ENCODE results near the gene RXRG. TPM values are rescaled to one million over a fixed set of nuclear protein-coding genes. Genes with fewer than 3 reads are reported as not detected.

Gene RXRG
- total and polyA plus RNA-seq, 9 of the 15 experiments (the other 6 are each of a cell fraction or from before 2014, with no cell fraction given): not detected

DNA sequence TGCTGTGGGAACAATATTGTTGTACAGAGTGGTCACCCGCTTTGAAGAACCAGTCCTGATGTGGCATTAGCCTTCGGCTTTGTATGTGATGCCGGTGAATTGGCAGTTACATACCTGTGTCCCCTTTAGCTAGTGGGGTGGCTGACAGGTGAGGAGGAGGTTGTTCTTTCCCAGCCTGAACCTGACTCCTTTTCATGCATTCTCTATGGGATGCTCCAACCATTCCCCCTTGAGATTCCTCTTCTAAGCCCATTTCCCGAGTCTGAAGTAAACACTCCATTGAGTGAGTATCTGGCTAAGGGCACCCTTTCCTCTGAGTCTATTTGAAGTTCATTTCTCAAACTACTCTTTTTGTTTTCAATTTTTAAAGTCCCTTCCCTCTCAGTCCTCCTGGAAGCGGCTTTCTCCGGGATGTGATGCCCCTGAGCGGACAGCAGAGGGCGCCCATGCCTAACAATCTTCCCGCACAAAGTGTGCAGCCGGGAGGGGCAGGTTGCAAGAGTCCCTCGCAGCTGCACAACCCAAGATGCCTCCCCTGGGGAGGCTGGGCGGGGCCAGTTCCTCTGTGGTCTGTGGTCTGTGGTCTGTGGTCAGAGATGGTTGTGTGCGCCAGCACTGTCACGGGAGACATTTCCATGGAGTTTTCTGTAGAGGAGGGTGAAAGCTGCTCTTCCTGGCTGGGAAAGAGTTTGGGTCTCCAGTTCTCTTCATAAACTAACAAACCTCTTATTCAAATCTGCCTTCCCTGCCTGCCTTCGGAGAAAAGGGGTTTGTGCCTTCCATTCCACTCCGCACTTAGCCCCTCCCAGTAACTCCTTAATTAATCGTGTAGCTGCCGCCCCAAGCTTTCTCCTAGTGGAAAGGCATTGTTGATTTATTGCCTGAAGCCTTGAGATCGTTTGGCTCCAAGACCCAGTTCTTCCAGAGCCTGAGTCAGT, 52.0 kb downstream of the RXRG start (continued):
- TF ChIP-seq, protein P1, sequence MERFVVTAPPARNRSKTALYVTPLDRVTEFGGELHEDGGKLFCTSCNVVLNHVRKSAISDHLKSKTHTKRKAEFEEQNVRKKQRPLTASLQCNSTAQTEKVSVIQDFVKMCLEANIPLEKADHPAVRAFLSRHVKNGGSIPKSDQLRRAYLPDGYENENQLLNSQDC (CRISPR knock-in tag; IDR thresholded peaks at IDR 0.05): no peak
- TF ChIP-seq HCFC1 (IDR thresholded peaks at IDR 0.05; ENCODE audit: low read depth, low read length) (0 out of 2 replicates have a peak, but pooled peaks have one; percentile 6), JUND (IDR thresholded peaks at IDR 0.05; ENCODE audit: borderline replicate concordance, low read depth, low read length) (0 out of 2 replicates have a peak, but pooled peaks have one; percentile 46), JUND (tag; IDR thresholded peaks at IDR 0.05; ENCODE audit: borderline replicate concordance, low read depth, low read length) (peak; percentile 38; the same call in 1 of the 3 replicates), SMAD1 (IDR thresholded peaks at IDR 0.05; ENCODE audit: low read depth, low read length, partially characterized antibody) (no peak), ZNF696 (CRISPR knock-in tag; conservative IDR thresholded peaks at IDR 0.05) (no peak), EP300 (IDR thresholded peaks at IDR 0.05; ENCODE audit: low read length) (0 out of 2 replicates have a peak, but pooled peaks have one; percentile 39), NONO (IDR thresholded peaks at IDR 0.05; ENCODE audit: low read depth in 2 of 2, low read length in 1 of 2) (peak in 1 of 2 experiments; percentile 29; a peak in 1 of 4 replicates), COPS2 (conservative IDR thresholded peaks at IDR 0.05) (no peak), MBD2 (IDR thresholded peaks at IDR 0.05; ENCODE audit: borderline replicate concordance, low read depth) (no peak), CBX3 (IDR thresholded peaks at IDR 0.05; ENCODE audit: borderline replicate concordance in 1 of 2, low read length in 2 of 2) (no peak), ZNF239 (CRISPR knock-in tag; IDR thresholded peaks at IDR 0.05) (no peak), XRCC5 (IDR thresholded peaks at IDR 0.05; ENCODE audit: low read depth, low read length) (peak; percentile 63; the same call in 1 of the 2 replicates), TARDBP (IDR thresholded peaks at IDR 0.05) (0 out of 2 replicates have a peak, but pooled peaks have one; percentile 48), NFATC3 (IDR thresholded peaks at IDR 0.05) (no peak), JUN (IDR thresholded peaks at IDR 0.05; ENCODE audit: borderline replicate concordance, low read depth, low read length) (no peak), JUN (CRISPR knock-in tag; IDR thresholded peaks at IDR 0.05; ENCODE audit: borderline replicate concordance) (no peak), SMC3 (conservative IDR thresholded peaks at IDR 0.05; ENCODE audit: insufficient read depth, low read depth, low read length) (peak; percentile 95), TEAD1 (CRISPR knock-in tag; IDR thresholded peaks at IDR 0.05) (peak; percentile 41 to 67; a peak in 2 of 4 replicates), ZNF764 (CRISPR knock-in tag; IDR thresholded peaks at IDR 0.05; ENCODE audit: low read depth) (peak; percentile 92), ZKSCAN1 (IDR thresholded peaks at IDR 0.05; ENCODE audit: low read depth, low read length) (peak; percentile 53; the same call in 1 of the 2 replicates), DIDO1 (tag; IDR thresholded peaks at IDR 0.05; ENCODE audit: low read depth) (no peak)
- TF ChIP-seq, protein P2, sequence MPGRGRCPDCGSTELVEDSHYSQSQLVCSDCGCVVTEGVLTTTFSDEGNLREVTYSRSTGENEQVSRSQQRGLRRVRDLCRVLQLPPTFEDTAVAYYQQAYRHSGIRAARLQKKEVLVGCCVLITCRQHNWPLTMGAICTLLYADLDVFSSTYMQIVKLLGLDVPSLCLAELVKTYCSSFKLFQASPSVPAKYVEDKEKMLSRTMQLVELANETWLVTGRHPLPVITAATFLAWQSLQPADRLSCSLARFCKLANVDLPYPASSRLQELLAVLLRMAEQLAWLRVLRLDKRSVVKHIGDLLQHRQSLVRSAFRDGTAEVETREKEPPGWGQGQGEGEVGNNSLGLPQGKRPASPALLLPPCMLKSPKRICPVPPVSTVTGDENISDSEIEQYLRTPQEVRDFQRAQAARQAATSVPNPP (IDR thresholded peaks at IDR 0.05; ENCODE audit: borderline replicate concordance, insufficient read depth, insufficient read length): no peak
- TF ChIP-seq, protein P3, sequence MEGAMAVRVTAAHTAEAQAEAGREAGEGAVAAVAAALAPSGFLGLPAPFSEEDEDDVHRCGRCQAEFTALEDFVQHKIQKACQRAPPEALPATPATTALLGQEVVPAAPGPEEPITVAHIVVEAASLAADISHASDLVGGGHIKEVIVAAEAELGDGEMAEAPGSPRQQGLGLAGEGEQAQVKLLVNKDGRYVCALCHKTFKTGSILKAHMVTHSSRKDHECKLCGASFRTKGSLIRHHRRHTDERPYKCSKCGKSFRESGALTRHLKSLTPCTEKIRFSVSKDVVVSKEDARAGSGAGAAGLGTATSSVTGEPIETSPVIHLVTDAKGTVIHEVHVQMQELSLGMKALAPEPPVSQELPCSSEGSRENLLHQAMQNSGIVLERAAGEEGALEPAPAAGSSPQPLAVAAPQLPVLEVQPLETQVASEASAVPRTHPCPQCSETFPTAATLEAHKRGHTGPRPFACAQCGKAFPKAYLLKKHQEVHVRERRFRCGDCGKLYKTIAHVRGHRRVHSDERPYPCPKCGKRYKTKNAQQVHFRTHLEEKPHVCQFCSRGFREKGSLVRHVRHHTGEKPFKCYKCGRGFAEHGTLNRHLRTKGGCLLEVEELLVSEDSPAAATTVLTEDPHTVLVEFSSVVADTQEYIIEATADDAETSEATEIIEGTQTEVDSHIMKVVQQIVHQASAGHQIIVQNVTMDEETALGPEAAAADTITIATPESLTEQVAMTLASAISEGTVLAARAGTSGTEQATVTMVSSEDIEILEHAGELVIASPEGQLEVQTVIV (CRISPR knock-in tag; IDR thresholded peaks at IDR 0.05; ENCODE audit: borderline replicate concordance): no peak
